HCT116 (cell line): ENCODE measurements around the gene DBR1. TPM values are rescaled to one million over a fixed set of nuclear protein-coding genes. Genes with fewer than 3 reads are reported as not detected.

ENCODE experiments used
- ATAC-seq: fragments of 200-7000 bp; cut with Tn5 transposase; 2 replicates; pipeline ENCODE4 v1.9.1; 2020; ENCODE audit warnings: mild to moderate bottlenecking, moderate library complexity
- BruUV-seq: library from RNA; stranded (reverse); fragments of 400-500 nt; replicated peaks from 2 replicates; lab custom pipeline; 2021; lab: Mats Ljungman, UMichigan
- CTCF ChIA-PET: fragments of 300-600 bp; sonication (Branson Sonifier 250); formaldehyde crosslinking; loops from one replicate; lab custom pipeline; 2021; ENCODE audit warnings: antibody characterized with exemption; lab: Charles Lee
- POLR2A ChIA-PET: fragments of 300-600, 350-600 bp; sonication (Branson Sonifier 250); formaldehyde crosslinking; loops from one replicate; lab custom pipeline; 2021; ENCODE audit warnings: antibody characterized with exemption; lab: Charles Lee
- RAD21 ChIA-PET, 2 experiments: fragments of 300-600 bp; sonication (Branson Sonifier 250); formaldehyde crosslinking; loops; one replicate each; lab custom pipeline; 2023; ENCODE audit warnings: low total read pairs in 2 of 2; ENCODE audit not compliant: uncharacterized antibody in 2 of 2, unreplicated experiment in 2 of 2, low non-redundant PET in 1 of 2; lab: Charles Lee
- DNase-seq: peaks from one replicate; pipeline ENCODE4 v3.0.0-alpha.2; 2010; ENCODE audit warnings: low read depth, low spot score
- H2AFZ ChIP-seq: fragments of 200-600 bp; shearing (Covaris generic), sonication (generic); 2 replicates; pipeline ENCODE4 v1.6.1; 2017; ENCODE audit warnings: low read depth, mixed run types, mixed read lengths, antibody characterized with exemption, low read length; ENCODE audit not compliant: poor library complexity, severe bottlenecking
- H3K27ac ChIP-seq: 2 replicates; pipeline ENCODE4 v1.5.1; 2012; ENCODE audit warnings: low read depth, low read length
- H3K27me3 ChIP-seq: fragments of 200-600 bp; sonication (generic); 2 replicates; pipeline ENCODE4 v1.6.1; 2016; ENCODE audit warnings: mixed run types, low read length, mixed read lengths; ENCODE audit not compliant: insufficient read depth
- H3K36me3 ChIP-seq, 2 experiments: fragments of 200-500 bp in 1 of 2; fragments of 200-600 bp in 1 of 2; sonication (Bioruptor generic) in 1 of 2; sonication (generic) in 1 of 2; 2 replicates each; pipeline versions ENCODE4 v1.5.1 to v1.6.1; 2014 to 2016; ENCODE audit warnings: low read length in 2 of 2, inconsistent platforms in 1 of 2, mixed read lengths in 1 of 2, mixed run types in 1 of 2; ENCODE audit not compliant: insufficient read depth in 2 of 2, control insufficient read depth in 1 of 2
- H3K4me1 ChIP-seq, 2 experiments: fragments of 200-600 bp in 1 of 2; sonication (generic) in 1 of 2; 2 replicates each; pipeline versions ENCODE4 v1.5.1 to v1.6.1; 2012 to 2017; ENCODE audit warnings: low read length in 2 of 2, inconsistent platforms in 1 of 2, mild to moderate bottlenecking in 1 of 2, mixed read lengths in 1 of 2, mixed run types in 1 of 2, moderate library complexity in 1 of 2; ENCODE audit not compliant: insufficient read depth in 2 of 2, control insufficient read depth in 1 of 2
- H3K4me2 ChIP-seq: fragments of 200-600 bp; sonication (generic); 2 replicates; pipeline ENCODE4 v1.6.1; 2017; ENCODE audit warnings: mixed run types, low read length, mixed read lengths
- H3K4me3 ChIP-seq, 2 experiments: fragments of 200-600 bp in 1 of 2; sonication (generic) in 1 of 2; replicated peaks in 1 of 2; 2 replicates each; pipeline ENCODE4 v1.5.1; 2011 to 2016; ENCODE audit warnings: low read length in 2 of 2, control low read depth in 1 of 2, low read depth in 1 of 2, mild to moderate bottlenecking in 1 of 2, mixed read lengths in 1 of 2, mixed run types in 1 of 2
- H3K79me2 ChIP-seq: fragments of 200-600 bp; sonication (generic); 2 replicates; pipeline ENCODE4 v1.6.1; 2017; ENCODE audit warnings: mild to moderate bottlenecking, mixed run types, low read length, moderate library complexity, mixed read lengths; ENCODE audit not compliant: insufficient read depth
- H3K9ac ChIP-seq: fragments of 200-600 bp; sonication (generic); 2 replicates; pipeline ENCODE4 v1.6.1; 2016; ENCODE audit warnings: low read length, mixed read lengths
- H3K9me2 ChIP-seq: fragments of 200-600 bp; sonication (generic), shearing (Covaris generic); 2 replicates; pipeline ENCODE4 v1.6.1; 2017; ENCODE audit warnings: mixed run types, mild to moderate bottlenecking, moderate library complexity; ENCODE audit not compliant: insufficient read depth
- H3K9me3 ChIP-seq, 2 experiments: fragments of 200-500 bp in 1 of 2; fragments of 200-600 bp in 1 of 2; sonication (Bioruptor generic) in 1 of 2; sonication (generic) in 1 of 2; 2 replicates each; pipeline ENCODE4 v1.6.1; 2014 to 2017; ENCODE audit warnings: low read length in 2 of 2, mixed read lengths in 2 of 2, inconsistent platforms in 1 of 2, low read depth in 1 of 2, mild to moderate bottlenecking in 1 of 2, mixed run types in 1 of 2, moderate library complexity in 1 of 2; ENCODE audit not compliant: control insufficient read depth in 1 of 2, insufficient read depth in 1 of 2
- H4K20me1 ChIP-seq: fragments of 200-600 bp; sonication (generic), shearing (Covaris generic); 2 replicates; pipeline ENCODE4 v1.6.1; 2017; ENCODE audit warnings: mixed run types, mild to moderate bottlenecking, moderate library complexity; ENCODE audit not compliant: insufficient read depth
- CBX3 ChIP-seq: IDR thresholded peaks from 2 replicates; pipeline ENCODE4 v1.6.1; 2012; ENCODE audit warnings: low read depth
- CEBPB ChIP-seq: IDR thresholded peaks from 2 replicates; pipeline ENCODE4 v1.6.1; 2012; ENCODE audit warnings: low read depth
- ELF1 ChIP-seq: IDR thresholded peaks from 2 replicates; pipeline ENCODE4 v1.6.1; 2012; ENCODE audit warnings: low read depth, borderline replicate concordance
- FOSL1 ChIP-seq: IDR thresholded peaks from 2 replicates; pipeline ENCODE4 v1.6.1; 2012; ENCODE audit warnings: low read depth
- MAX ChIP-seq: IDR thresholded peaks from 2 replicates; pipeline ENCODE4 v1.6.1; 2012
- POLR2AphosphoS5 ChIP-seq: IDR thresholded peaks from 2 replicates; pipeline ENCODE4 v1.6.1; 2011; ENCODE audit warnings: mild to moderate bottlenecking, low read depth, low read length, moderate library complexity
- RAD21 ChIP-seq: IDR thresholded peaks from 2 replicates; pipeline ENCODE4 v1.6.1; 2012; ENCODE audit warnings: low read depth, mild to moderate bottlenecking
- REST ChIP-seq: IDR thresholded peaks from 2 replicates; pipeline ENCODE4 v1.6.1; 2012; ENCODE audit warnings: low read depth
- SIN3A ChIP-seq: IDR thresholded peaks from 2 replicates; pipeline ENCODE4 v1.6.1; 2012; ENCODE audit warnings: low read depth
- SP1 ChIP-seq: IDR thresholded peaks from 2 replicates; pipeline ENCODE4 v1.6.1; 2012; ENCODE audit warnings: low read depth
- ZFX ChIP-seq: fragments of 450-650 bp; IDR thresholded peaks from 2 replicates; pipeline ENCODE4 v1.6.1; 2017
- intact Hi-C: fragments of 100-400 bp; cut with micrococcal nuclease; formaldehyde crosslinking; loops from 2 replicates; pipeline ENCODE4 v1.10.0; 2022
- total RNA-seq: library from RNA; stranded (reverse); gene quantifications from one replicate; pipeline ENCODE4 v1.2.1, GENCODE V29; 2021; ENCODE audit not compliant: unreplicated experiment

Gene DBR1
- total RNA-seq, 1 experiment from 2014 or later, result 21.6 TPM

GRCh38 chr3:138135833-138136194 is 38.9 kb downstream of the DBR1 start:
- H3K27ac ChIP-seq, result no peak overlapping the region
- ATAC-seq (no peak), DNase-seq (no peak)
- H3K9me3 ChIP-seq, result no peaks in the 10 kb centered on the region
- POLR2A ChIA-PET, result no interaction called here
- H3K9me2 ChIP-seq, result no peaks in the 10 kb centered on the region
- BruUV-seq, result no TSS peak
- intact Hi-C loops, result no loop called here
- RAD21 ChIA-PET, result no interaction called here
- H3K9ac ChIP-seq, result no peak overlapping the region
- no peaks in the 10 kb centered on the region for H3K27me3 ChIP-seq
- no peak overlapping the region for H3K4me2 ChIP-seq
- no peak overlapping the region for H3K4me3 ChIP-seq
- H2AFZ ChIP-seq, result no peak overlapping the region
- TF ChIP-seq ELF1 (no peak), REST (no peak), MAX (no peak), CEBPB (no peak), RAD21 (no peak), CBX3 (no peak), FOSL1 (no peak), SP1 (no peak), SIN3A (no peak), ZFX (no peak), POLR2AphosphoS5 (no peak)
- H3K36me3 ChIP-seq, result no peaks in the 10 kb centered on the region
- H3K4me1 ChIP-seq, result no peaks in the 10 kb centered on the region
- H4K20me1 ChIP-seq, result no peaks in the 10 kb centered on the region
- CTCF ChIA-PET, result no interaction called here
- H3K79me2 ChIP-seq, result no peaks in the 10 kb centered on the region
